HEK293T (cell line): ENCODE results near the gene DCTPP1.

Source experiments
- ARNT ChIP-seq: fragments of 450-650 bp; IDR thresholded peaks from 2 replicates; pipeline ENCODE4 v1.6.1; 2017; ENCODE audit warnings: mild to moderate bottlenecking
- BHLHE40 ChIP-seq: fragments of 450-650 bp; IDR thresholded peaks from 2 replicates; pipeline ENCODE4 v1.6.1; 2016; ENCODE audit warnings: mild to moderate bottlenecking, moderate library complexity, borderline replicate concordance
- CTBP1 ChIP-seq: fragments of 450-650 bp; IDR thresholded peaks from 2 replicates; pipeline ENCODE4 v1.6.1; 2016; ENCODE audit warnings: borderline replicate concordance
- HDGF ChIP-seq: fragments of 450-650 bp; IDR thresholded peaks from 2 replicates; pipeline ENCODE4 v1.6.1; 2017; ENCODE audit warnings: antibody characterized with exemption, borderline replicate concordance
- LEF1 ChIP-seq: fragments of 450-650 bp; IDR thresholded peaks from 2 replicates; pipeline ENCODE4 v1.6.1; 2017; ENCODE audit warnings: mild to moderate bottlenecking, borderline replicate concordance
- NFRKB ChIP-seq: fragments of 450-650 bp; IDR thresholded peaks from 2 replicates; pipeline ENCODE4 v1.6.1; 2016; ENCODE audit warnings: mild to moderate bottlenecking, moderate library complexity
- TF ChIP-seq, protein P1 (sequence below): fragments of 450-650 bp; IDR thresholded peaks from 2 replicates; pipeline ENCODE4 v1.6.1; 2016

DNA sequence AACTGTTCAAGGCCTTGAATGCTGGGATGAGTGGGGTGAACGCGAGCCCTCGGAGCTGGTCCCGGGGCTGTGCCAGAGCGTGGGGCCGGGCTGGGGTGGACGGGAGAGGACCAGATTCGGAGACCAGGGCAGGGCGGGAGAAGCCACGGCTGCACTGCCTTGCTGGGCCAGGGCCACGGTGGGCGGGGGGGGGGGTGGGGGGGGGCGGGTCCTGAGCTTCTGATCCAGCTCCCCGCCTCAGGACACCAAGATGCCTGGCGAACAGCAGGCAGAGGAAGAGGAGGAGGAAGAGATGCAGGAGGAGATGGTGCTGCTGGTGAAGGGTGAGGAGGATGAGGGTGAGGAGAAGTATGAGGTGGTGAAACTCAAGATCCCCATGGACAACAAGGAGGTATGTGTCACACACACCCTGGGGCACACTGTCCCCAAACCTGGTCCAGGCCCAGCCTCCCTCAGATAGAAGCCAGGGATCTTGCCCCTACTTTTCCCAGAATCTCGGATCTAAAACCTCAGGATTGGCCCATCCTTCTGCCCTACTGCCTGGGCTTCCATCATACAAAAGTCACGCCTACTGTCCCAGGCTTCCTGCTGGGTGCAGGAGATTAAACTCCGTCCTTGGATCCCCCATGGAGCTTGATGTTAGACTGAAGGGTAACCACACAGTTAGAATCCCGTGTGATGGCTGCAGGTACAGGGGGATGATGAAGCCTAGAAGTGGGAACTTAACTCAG is 21.9 kb downstream of the DCTPP1 start:
- no peak for TF ChIP-seq NFRKB
- no peak for TF ChIP-seq ARNT
- no peak for TF ChIP-seq BHLHE40
- TF ChIP-seq, protein P1, sequence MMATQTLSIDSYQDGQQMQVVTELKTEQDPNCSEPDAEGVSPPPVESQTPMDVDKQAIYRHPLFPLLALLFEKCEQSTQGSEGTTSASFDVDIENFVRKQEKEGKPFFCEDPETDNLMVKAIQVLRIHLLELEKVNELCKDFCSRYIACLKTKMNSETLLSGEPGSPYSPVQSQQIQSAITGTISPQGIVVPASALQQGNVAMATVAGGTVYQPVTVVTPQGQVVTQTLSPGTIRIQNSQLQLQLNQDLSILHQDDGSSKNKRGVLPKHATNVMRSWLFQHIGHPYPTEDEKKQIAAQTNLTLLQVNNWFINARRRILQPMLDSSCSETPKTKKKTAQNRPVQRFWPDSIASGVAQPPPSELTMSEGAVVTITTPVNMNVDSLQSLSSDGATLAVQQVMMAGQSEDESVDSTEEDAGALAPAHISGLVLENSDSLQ, result no peak
- 0 out of 2 replicates have a peak, but pooled peaks have one; percentile 16 for TF ChIP-seq HDGF
- TF ChIP-seq CTBP1, result no peak
- no peak for TF ChIP-seq LEF1
